ENCODE measurements around the gene TAOK3. TPM values are rescaled to one million over a fixed set of nuclear protein-coding genes. Genes with fewer than 3 reads are reported as not detected.

TAOK3 gene
- total RNA-seq, 1 experiment from 2014 or later, result 55.8 TPM

- Histone ChIP-seq H3K36me3 (ENCODE audit: low read depth) (no peaks in the 10 kb centered on the region), H3K27ac (no peak overlapping the region), H3K9me2 (ENCODE audit: insufficient read depth) (no peaks in the 10 kb centered on the region), H3K27me3 (ENCODE audit: insufficient read depth, low read depth) (no peaks in the 10 kb centered on the region), H2AFZ (no peak overlapping the region), H3K4me3 (no peak overlapping the region), H3F3A (ENCODE audit: insufficient read depth, low read depth) (no peaks in the 10 kb centered on the region; the same call in 1 of the 2 replicates), H4K20me1 (ENCODE audit: insufficient read depth) (no peaks in the 10 kb centered on the region), H3K4me2 (no peak overlapping the region), H3K79me2 (ENCODE audit: low read depth) (peaks cover 2% of the 10 kb centered on the region; the same call in 1 of the 2 replicates), H3K4me1 (replicated peaks; ENCODE audit: insufficient read depth) (peaks cover 11% of the 10 kb centered on the region), H3K9me3 (ENCODE audit: insufficient read depth, low read depth) (no peaks in the 10 kb centered on the region)
- intact Hi-C loops (cut with micrococcal nuclease; ENCODE audit: unreplicated experiment), result no loop called here
- ChIA-PET CTCF (no interaction called here), POLR2A (ENCODE audit: unreplicated experiment) (no interaction called here)
- TF ChIP-seq CTCF (conservative IDR thresholded peaks at IDR 0.05) (no peak), EZH2 (IDR thresholded peaks at IDR 0.05; ENCODE audit: low read depth) (no peak)
- BruUV-seq (replicated peaks), result no TSS peak
- no peak for DNase-seq
Observed at GRCh38 chr12:118334241-118334640, 38.5 kb downstream of the TAOK3 start.

- ChIA-PET POLR2A (ENCODE audit: unreplicated experiment) (no interaction called here), CTCF (no interaction called here)
- Histone ChIP-seq H3K4me2 (no peak overlapping the region), H3K9me2 (ENCODE audit: insufficient read depth) (no peaks in the 10 kb centered on the region), H3F3A (ENCODE audit: insufficient read depth, low read depth) (no peaks in the 10 kb centered on the region; the same call in 1 of the 2 replicates), H3K36me3 (ENCODE audit: low read depth) (no peaks in the 10 kb centered on the region), H4K20me1 (ENCODE audit: insufficient read depth) (no peaks in the 10 kb centered on the region), H3K4me1 (replicated peaks; ENCODE audit: insufficient read depth) (peaks cover 11% of the 10 kb centered on the region), H3K79me2 (ENCODE audit: low read depth) (peaks cover 13% of the 10 kb centered on the region; the same call in 1 of the 2 replicates), H3K27ac (no peak overlapping the region), H2AFZ (no peak overlapping the region), H3K4me3 (no peak overlapping the region), H3K27me3 (ENCODE audit: insufficient read depth, low read depth) (no peaks in the 10 kb centered on the region), H3K9me3 (ENCODE audit: insufficient read depth, low read depth) (no peaks in the 10 kb centered on the region)
- BruUV-seq (replicated peaks), result no TSS peak
- TF ChIP-seq CTCF (conservative IDR thresholded peaks at IDR 0.05) (no peak), EZH2 (IDR thresholded peaks at IDR 0.05; ENCODE audit: low read depth) (no peak)
- intact Hi-C loops (cut with micrococcal nuclease; ENCODE audit: unreplicated experiment), result no loop called here
- no peak for DNase-seq
Observed at GRCh38 chr12:118332511-118332910, 40.2 kb downstream of the TAOK3 start.

- Histone ChIP-seq H3K9me3 (ENCODE audit: insufficient read depth, low read depth) (no peaks in the 10 kb centered on the region), H3K36me3 (ENCODE audit: low read depth) (no peaks in the 10 kb centered on the region), H3K27me3 (ENCODE audit: insufficient read depth, low read depth) (no peaks in the 10 kb centered on the region), H3K9me2 (ENCODE audit: insufficient read depth) (no peaks in the 10 kb centered on the region), H3K79me2 (ENCODE audit: low read depth) (peaks cover 13% of the 10 kb centered on the region; the same call in 1 of the 2 replicates), H3F3A (ENCODE audit: insufficient read depth, low read depth) (no peaks in the 10 kb centered on the region), H2AFZ (no peak overlapping the region), H3K4me2 (no peak overlapping the region), H4K20me1 (ENCODE audit: insufficient read depth) (no peaks in the 10 kb centered on the region), H3K27ac (no peak overlapping the region), H3K4me1 (replicated peaks; ENCODE audit: insufficient read depth) (no peaks in the 10 kb centered on the region), H3K4me3 (no peak overlapping the region)
- intact Hi-C loops (cut with micrococcal nuclease; ENCODE audit: unreplicated experiment), result no loop called here
- TF ChIP-seq CTCF (conservative IDR thresholded peaks at IDR 0.05), result no peak
- TF ChIP-seq EZH2 (IDR thresholded peaks at IDR 0.05; ENCODE audit: low read depth), result no peak
- POLR2A ChIA-PET (ENCODE audit: unreplicated experiment), result no interaction called here
- no TSS peak for BruUV-seq (replicated peaks)
- CTCF ChIA-PET, result no interaction called here
- DNase-seq, result no peak
Observed at GRCh38 chr12:118330421-118331018, 42.2 kb downstream of the TAOK3 start.
